Right lobe of liver (tissue), 6 donors: ENCODE measurements around the gene COPB1. TPM values are rescaled to one million over a fixed set of nuclear protein-coding genes. Genes with fewer than 3 reads are reported as not detected.
A peak's percentile ranks its signal among the peaks of the same experiment; 100 is the strongest.

Experiments used
- ATAC-seq, 4 donors: fragments of 200-7000 bp; cut with Tn5 transposase; one replicate each; pipeline ENCODE4 v1.9.1; 2020; ENCODE audit warnings: mild to moderate bottlenecking in 4 of 4, moderate library complexity in 4 of 4
- DNase-seq, 3 donors: peaks; one replicate each; pipeline ENCODE4 v3.0.0-alpha.2; 2020
- H3K27ac ChIP-seq, 3 donors: fragments of 200-600 bp; one replicate each; pipeline ENCODE4 v1.8.0; 2022
- H3K27me3 ChIP-seq, 2 donors: fragments of 200-600 bp; one replicate each; pipeline ENCODE4 v1.8.0; 2022
- H3K36me3 ChIP-seq, 4 donors: fragments of 200-600 bp; sonication (generic) in 1 of 4; one replicate each; pipeline versions ENCODE4 v1.5.1 to v1.8.0; 2017 to 2022; ENCODE audit warnings: control low read depth in 1 of 4
- H3K4me1 ChIP-seq, 4 donors: fragments of 200-600 bp; sonication (generic) in 1 of 4; one replicate each; pipeline versions ENCODE4 v1.5.1 to v1.8.0; 2017 to 2022; ENCODE audit warnings: control low read depth in 1 of 4
- H3K4me3 ChIP-seq, 3 donors: fragments of 200-600 bp; one replicate each; pipeline ENCODE4 v1.8.0; 2022
- H3K9me3 ChIP-seq, 4 donors: fragments of 200-600 bp; sonication (generic) in 1 of 4; one replicate each; pipeline versions ENCODE4 v1.5.1 to v1.8.0; 2017 to 2022; ENCODE audit warnings: control low read depth in 1 of 4
- CTCF ChIP-seq, 4 donors: fragments of 200-600 bp in 3 of 4; fragments of 450-650 bp in 1 of 4; IDR thresholded peaks; one replicate each; pipeline versions ENCODE4 v1.5.1 to v1.8.0; 2016 to 2022; ENCODE audit warnings: antibody characterized with exemption in 4 of 4, mild to moderate bottlenecking in 2 of 4
- POLR2A ChIP-seq: fragments of 450-650 bp; IDR thresholded peaks from one replicate; pipeline ENCODE4 v1.6.1; 2017; ENCODE audit warnings: antibody characterized with exemption, mild to moderate bottlenecking
- WGBS: methylation state at CpG from one replicate; pipeline ENCODE4 v1.1.6; 2018; ENCODE audit warnings: low coverage, low lambda C conversion rate; ENCODE audit not compliant: insufficient coverage; ENCODE audit errors: missing lambda C conversion rate; 5-methylcytosine and 5-hydroxymethylcytosine counted together
- intact Hi-C, 2 donors: fragments of 100-400 bp; cut with DNase I; formaldehyde crosslinking; loops; one replicate each; pipeline versions ENCODE4 v1.11.2 to v1.14.1; 2022
- total RNA-seq, 6 experiments: library from RNA; depleted of rRNA in 2 of 6; stranded (reverse); fragments of >200 nt in 2 of 6; fragmentation: NEBNext Ultra II Directional in 3 of 6; extraction: Animal tissue kit (Norgen Biotek cat#: 25700) in 3 of 6; gene quantifications; one replicate each; pipeline versions ENCODE4 v1.1.0 to v1.2.4, GENCODE V29; 2016 to 2023
- donor health status: DM: no; HTN: yes; CAD: no.
- donor health status: DM: no; HTN: no; CAD: no.
- donor health status: DM: no; HTN: no; CAD: no.
- donor health status: DM: no; HTN: yes; CAD: no.
- donor health status: DM: no; HTN: yes; CAD: no.

The COPB1 gene
- total RNA-seq, 6 experiments from 2014 or later, result 39.1 to 77.8 (median 56.6) TPM

GRCh38 chr11:14418801-14419417 is 80.7 kb downstream of the COPB1 start:
- TF ChIP-seq POLR2A, result no peak
- peak; percentile 45 to 65 (median 57) for TF ChIP-seq CTCF (IDR thresholded peaks at IDR 0.05)
- no peak overlapping the region for H3K4me3 ChIP-seq
- no peak overlapping the region for H3K27ac ChIP-seq
- intact Hi-C loops, result loop anchor here in 1 of 2 donors (10.0 kb wide), 1 partner anchor 114 kb away; no protein-coding TSS in a partner anchor
- no peaks in the 10 kb centered on the region for H3K9me3 ChIP-seq
- WGBS, result 48% methylated on average over 6 of the region's 6 CpGs
- H3K36me3 ChIP-seq, result no peaks in the 10 kb centered on the region
- no peaks in the 10 kb centered on the region for H3K4me1 ChIP-seq
- DNase-seq (no peak), ATAC-seq (peak; percentile 78 to 85 (median 82))
- no peaks in the 10 kb centered on the region for H3K27me3 ChIP-seq

GRCh38 chr11:14417617-14418374 is 81.8 kb downstream of the COPB1 start:
- ATAC-seq, result no peak
- intact Hi-C loops, result loop anchor here in 1 of 2 donors (10.0 kb wide), 1 partner anchor 113 kb away; no protein-coding TSS in a partner anchor
- no peaks in the 10 kb centered on the region for H3K36me3 ChIP-seq
- WGBS, result 59% methylated on average over 4 of the region's 4 CpGs
- no peak overlapping the region for H3K27ac ChIP-seq
- no peaks in the 10 kb centered on the region for H3K9me3 ChIP-seq
- H3K27me3 ChIP-seq, result no peaks in the 10 kb centered on the region
- TF ChIP-seq POLR2A (no peak), CTCF (IDR thresholded peaks at IDR 0.05) (no peak)
- no peak for DNase-seq
- H3K4me3 ChIP-seq, result no peak overlapping the region
- no peaks in the 10 kb centered on the region for H3K4me1 ChIP-seq

GRCh38 chr11:14417186-14417585 is 82.4 kb downstream of the COPB1 start:
- Histone ChIP-seq H3K36me3 (no peaks in the 10 kb centered on the region), H3K4me1 (no peaks in the 10 kb centered on the region), H3K9me3 (no peaks in the 10 kb centered on the region), H3K27ac (no peak overlapping the region), H3K27me3 (no peaks in the 10 kb centered on the region), H3K4me3 (no peak overlapping the region)
- WGBS, result 96% methylated on average over 3 of the region's 4 CpGs
- DNase-seq (no peak), ATAC-seq (no peak)
- TF ChIP-seq POLR2A, result no peak
- TF ChIP-seq CTCF (IDR thresholded peaks at IDR 0.05), result no peak
- intact Hi-C loops, result loop anchor here in 1 of 2 donors (10.0 kb wide), 1 partner anchor 112 kb away; no protein-coding TSS in a partner anchor

- no peaks in the 10 kb centered on the region for H3K4me1 ChIP-seq
- DNase-seq, result no peak
- no peaks in the 10 kb centered on the region for H3K27me3 ChIP-seq
- peak in 3 of 4 donors; percentile 13 to 25 (median 23) for ATAC-seq
- H3K9me3 ChIP-seq, result no peaks in the 10 kb centered on the region
- intact Hi-C loops, result loop anchor here in 1 of 2 donors (10.0 kb wide), 1 partner anchor 110 kb away; no protein-coding TSS in a partner anchor
- TF ChIP-seq CTCF (IDR thresholded peaks at IDR 0.05) (no peak), POLR2A (no peak)
- H3K27ac ChIP-seq, result no peak overlapping the region
- H3K4me3 ChIP-seq, result no peak overlapping the region
- WGBS, result 54% methylated on average over 4 of the region's 7 CpGs
- H3K36me3 ChIP-seq, result no peaks in the 10 kb centered on the region
Observed at GRCh38 chr11:14414470-14415461, 84.8 kb downstream of the COPB1 start.
